Uterus (tissue), 4 donors: ENCODE results near the gene EHF. TPM values are rescaled to one million over a fixed set of nuclear protein-coding genes. Genes with fewer than 3 reads are reported as not detected.

ENCODE experiments used
- DNase-seq, 2 donors: peaks; one replicate each; pipeline ENCODE4 v3.0.0-alpha.2; 2019 to 2020
- H3K27ac ChIP-seq, 2 donors: fragments of 200-600 bp; sonication (generic); 1 replicate in 1 of 2; 2 replicates in 1 of 2; pipeline ENCODE4 v1.5.1; 2016 to 2018
- H3K27me3 ChIP-seq, 2 donors: fragments of 200-600 bp; sonication (generic); one replicate each; pipeline ENCODE4 v1.5.1; 2018 to 2019; ENCODE audit warnings: control low read depth in 1 of 2
- H3K36me3 ChIP-seq, 2 donors: fragments of 200-600 bp; sonication (generic); one replicate each; pipeline ENCODE4 v1.5.1; 2019; ENCODE audit warnings: control low read depth in 1 of 2
- H3K4me1 ChIP-seq, 2 donors: fragments of 200-600 bp; sonication (generic); one replicate each; pipeline ENCODE4 v1.5.1; 2018 to 2019; ENCODE audit warnings: control low read depth in 1 of 2
- H3K4me3 ChIP-seq, 2 donors: fragments of 200-600 bp; sonication (generic); 1 replicate in 1 of 2; 2 replicates in 1 of 2; pipeline ENCODE4 v1.5.1; 2018 to 2019; ENCODE audit warnings: mild to moderate bottlenecking in 1 of 2
- H3K9me3 ChIP-seq, 2 donors: fragments of 200-600 bp; sonication (generic); one replicate each; pipeline ENCODE4 v1.5.1; 2019; ENCODE audit warnings: control low read depth in 1 of 2
- POLR2A ChIP-seq, 2 donors: fragments of 450-650 bp; IDR thresholded peaks; one replicate each; pipeline ENCODE4 v1.6.1; 2016; ENCODE audit warnings: antibody characterized with exemption in 2 of 2, mild to moderate bottlenecking in 1 of 2, moderate library complexity in 1 of 2
- intact Hi-C: fragments of 100-400 bp; cut with DNase I; formaldehyde crosslinking; loops from one replicate; pipeline ENCODE4 v1.15.1; 2023; ENCODE audit warnings: low total_unique reads
- total RNA-seq, 4 donors: library from RNA; depleted of rRNA in 3 of 4; stranded (reverse); fragments of >200 nt in 3 of 4; gene quantifications; one replicate each; pipeline versions ENCODE4 v1.1.0 to v1.2.4, GENCODE V29; 2014 to 2023
- TF ChIP-seq, protein P1 (sequence below), 4 experiments: fragments of 200-600 bp in 2 of 4; fragments of 450-650 bp in 2 of 4; sonication (generic) in 2 of 4; IDR thresholded peaks; one replicate each; pipeline ENCODE4 v1.5.1; 2016 to 2019; ENCODE audit warnings: antibody characterized with exemption in 4 of 4, mild to moderate bottlenecking in 2 of 4, moderate library complexity in 1 of 4
- donor health status: DM: yes; HTN: yes; CAD: no.

Gene EHF
- total RNA-seq, 4 donors from 2014 or later, result 0.59 to 98.7 (median 1.6) TPM

DNA sequence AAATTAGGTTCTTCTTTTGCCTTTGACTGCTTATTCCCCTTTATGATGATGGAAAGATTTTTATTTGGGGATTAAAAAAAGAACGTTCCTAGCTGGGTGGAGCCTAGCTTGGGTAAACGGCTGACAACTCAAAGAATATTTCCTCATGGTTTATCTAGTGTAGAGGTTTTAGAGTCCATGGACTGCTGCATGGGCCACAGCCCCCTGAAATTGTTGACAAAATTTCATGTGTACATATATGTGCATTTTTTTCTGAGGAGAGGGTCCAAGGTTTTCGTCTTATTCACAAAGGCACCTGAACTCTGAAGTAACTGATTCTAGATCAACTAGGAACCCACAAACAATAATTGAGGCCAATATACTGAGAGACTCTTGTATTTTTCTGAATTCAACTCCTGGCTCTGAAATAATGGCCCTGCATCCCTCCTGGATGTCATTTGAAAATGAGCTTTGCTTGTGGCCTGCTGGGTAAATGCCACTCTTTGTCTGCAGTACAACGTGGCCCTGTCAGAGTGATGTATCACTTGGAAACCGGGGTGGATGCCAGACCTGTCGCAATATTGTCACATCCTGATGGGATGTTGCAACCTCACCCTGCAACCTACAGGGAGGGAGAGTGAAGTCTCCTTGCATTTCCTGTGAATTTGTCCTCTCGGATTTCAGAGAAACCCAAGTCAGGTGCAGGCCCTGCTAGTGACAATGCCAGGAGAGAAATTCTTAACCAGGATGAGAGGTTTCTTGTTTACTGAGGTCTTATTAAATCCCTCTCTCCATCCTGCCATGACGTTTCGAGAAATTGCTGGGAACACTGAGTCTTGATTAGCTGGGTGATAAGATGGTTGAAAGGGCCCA lies 33.8 kb downstream of the EHF start:
- H3K36me3 ChIP-seq, result no peaks in the 10 kb centered on the region
- TF ChIP-seq, protein P1, sequence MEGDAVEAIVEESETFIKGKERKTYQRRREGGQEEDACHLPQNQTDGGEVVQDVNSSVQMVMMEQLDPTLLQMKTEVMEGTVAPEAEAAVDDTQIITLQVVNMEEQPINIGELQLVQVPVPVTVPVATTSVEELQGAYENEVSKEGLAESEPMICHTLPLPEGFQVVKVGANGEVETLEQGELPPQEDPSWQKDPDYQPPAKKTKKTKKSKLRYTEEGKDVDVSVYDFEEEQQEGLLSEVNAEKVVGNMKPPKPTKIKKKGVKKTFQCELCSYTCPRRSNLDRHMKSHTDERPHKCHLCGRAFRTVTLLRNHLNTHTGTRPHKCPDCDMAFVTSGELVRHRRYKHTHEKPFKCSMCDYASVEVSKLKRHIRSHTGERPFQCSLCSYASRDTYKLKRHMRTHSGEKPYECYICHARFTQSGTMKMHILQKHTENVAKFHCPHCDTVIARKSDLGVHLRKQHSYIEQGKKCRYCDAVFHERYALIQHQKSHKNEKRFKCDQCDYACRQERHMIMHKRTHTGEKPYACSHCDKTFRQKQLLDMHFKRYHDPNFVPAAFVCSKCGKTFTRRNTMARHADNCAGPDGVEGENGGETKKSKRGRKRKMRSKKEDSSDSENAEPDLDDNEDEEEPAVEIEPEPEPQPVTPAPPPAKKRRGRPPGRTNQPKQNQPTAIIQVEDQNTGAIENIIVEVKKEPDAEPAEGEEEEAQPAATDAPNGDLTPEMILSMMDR (IDR thresholded peaks at IDR 0.05), result no peak
- no peak for TF ChIP-seq POLR2A (IDR thresholded peaks at IDR 0.05)
- H3K4me3 ChIP-seq, result no peak overlapping the region
- no peaks in the 10 kb centered on the region for H3K4me1 ChIP-seq
- H3K9me3 ChIP-seq, result no peaks in the 10 kb centered on the region
- H3K27me3 ChIP-seq, result no peaks in the 10 kb centered on the region
- DNase-seq, result no peak
- intact Hi-C loops, result no loop called here
- no peak overlapping the region for H3K27ac ChIP-seq

DNA sequence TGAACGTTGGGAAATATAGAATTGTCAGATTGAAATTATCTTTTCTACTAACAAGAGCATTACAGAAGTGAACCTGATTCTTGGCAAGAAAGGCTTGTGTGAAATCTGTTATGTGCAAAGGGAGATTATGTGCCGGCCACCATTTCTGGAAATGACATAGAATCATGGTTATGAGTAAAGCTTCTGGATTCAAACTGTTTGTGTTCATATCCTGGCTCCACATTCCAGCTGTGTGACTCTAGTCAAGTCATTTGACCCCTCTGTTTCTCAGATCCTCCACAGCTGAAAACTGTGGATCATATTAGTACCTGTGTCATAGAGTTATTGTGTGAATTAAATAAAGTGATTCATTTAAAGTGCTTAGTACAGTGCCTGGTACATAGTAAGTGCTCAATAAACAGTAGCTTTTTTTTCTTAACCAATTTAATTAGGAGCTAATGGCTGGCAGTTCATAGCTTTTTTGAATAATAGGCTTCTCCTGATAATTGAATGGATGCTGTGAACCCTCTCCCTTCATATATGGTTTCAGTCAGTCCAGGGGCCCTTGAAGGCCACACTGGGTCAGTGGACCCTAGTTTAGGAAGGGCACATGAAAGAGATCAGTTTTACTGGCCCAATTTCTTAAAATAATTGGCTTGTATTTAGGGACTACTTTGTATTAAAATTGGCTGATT lies 34.6 kb downstream of the EHF start:
- no peaks in the 10 kb centered on the region for H3K36me3 ChIP-seq
- H3K9me3 ChIP-seq, result no peaks in the 10 kb centered on the region
- no peak overlapping the region for H3K4me3 ChIP-seq
- H3K4me1 ChIP-seq, result no peaks in the 10 kb centered on the region
- intact Hi-C loops, result no loop called here
- no peak overlapping the region for H3K27ac ChIP-seq
- DNase-seq, result no peak
- TF ChIP-seq, protein P1 (IDR thresholded peaks at IDR 0.05), result no peak
- TF ChIP-seq POLR2A (IDR thresholded peaks at IDR 0.05), result no peak
- no peaks in the 10 kb centered on the region for H3K27me3 ChIP-seq

DNA sequence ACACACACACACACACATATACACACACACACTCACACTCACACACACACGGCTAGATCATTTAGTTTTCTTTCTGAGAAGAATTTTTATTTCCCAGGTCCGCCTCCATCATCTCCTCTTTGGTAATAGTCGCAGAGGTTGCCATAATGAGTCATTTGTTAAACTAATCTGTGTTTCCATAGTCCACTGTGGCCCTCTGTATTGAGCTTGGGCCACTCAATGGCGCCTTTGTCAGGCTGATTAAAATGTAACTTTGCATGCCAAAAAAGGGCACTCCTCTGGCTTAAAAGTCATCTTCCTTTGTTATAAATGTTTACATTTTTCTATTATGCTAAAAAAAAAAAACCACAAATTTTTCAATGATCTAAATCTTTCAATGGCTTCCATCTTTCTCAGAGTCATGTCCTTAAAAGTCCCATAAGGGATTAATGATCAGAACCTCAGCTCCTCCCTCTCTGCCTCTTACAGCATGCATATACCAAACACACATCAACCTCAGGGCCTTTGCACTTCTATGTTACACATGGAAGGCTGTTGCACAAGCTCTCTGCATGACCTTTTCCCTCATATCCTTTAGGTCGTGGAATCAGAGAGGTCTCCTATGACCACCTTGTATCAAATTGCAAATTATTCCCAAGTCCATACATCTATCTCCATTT lies 35.3 kb downstream of the EHF start:
- Histone ChIP-seq H3K27me3 (no peaks in the 10 kb centered on the region), H3K9me3 (no peaks in the 10 kb centered on the region), H3K27ac (no peak overlapping the region), H3K4me1 (no peaks in the 10 kb centered on the region), H3K36me3 (no peaks in the 10 kb centered on the region), H3K4me3 (no peak overlapping the region)
- TF ChIP-seq POLR2A (IDR thresholded peaks at IDR 0.05), result no peak
- TF ChIP-seq, protein P1 (IDR thresholded peaks at IDR 0.05), result no peak
- intact Hi-C loops, result no loop called here
- DNase-seq, result no peak

DNA sequence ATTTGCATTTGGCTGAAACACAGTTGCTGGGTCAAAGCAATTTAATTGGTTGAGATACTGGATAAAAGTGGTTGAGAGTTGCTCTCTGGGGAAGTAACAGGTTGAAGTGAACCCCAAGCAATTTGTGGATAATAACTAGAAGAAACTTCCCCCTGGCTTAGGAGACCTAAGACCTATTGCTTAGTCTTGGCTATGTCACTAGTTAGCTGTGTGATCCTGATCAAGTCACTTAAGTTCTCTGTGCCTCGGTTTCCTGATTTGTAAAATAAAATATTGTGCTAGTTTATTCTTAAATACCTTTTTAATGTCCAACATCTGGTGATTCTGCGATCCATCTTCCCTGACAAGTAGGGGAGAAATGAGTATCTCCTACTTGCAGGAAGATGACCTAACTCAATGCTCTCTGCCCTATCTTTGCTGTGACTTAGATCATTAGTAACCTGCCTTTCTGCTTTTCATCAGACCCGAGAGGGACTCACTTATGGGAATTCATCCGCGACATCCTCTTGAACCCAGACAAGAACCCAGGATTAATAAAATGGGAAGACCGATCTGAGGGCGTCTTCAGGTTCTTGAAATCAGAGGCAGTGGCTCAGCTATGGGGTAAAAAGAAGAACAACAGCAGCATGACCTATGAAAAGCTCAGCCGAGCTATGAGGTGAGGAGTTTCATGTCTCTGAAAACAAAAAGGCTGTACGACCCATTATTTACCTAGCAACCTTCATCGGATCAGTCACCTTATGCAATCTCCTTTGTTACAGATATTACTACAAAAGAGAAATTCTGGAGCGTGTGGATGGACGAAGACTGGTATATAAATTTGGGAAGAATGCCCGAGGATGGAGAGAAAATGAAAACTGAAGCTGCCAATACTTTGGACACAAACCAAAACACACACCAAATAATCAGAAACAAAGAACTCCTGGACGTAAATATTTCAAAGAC lies 37.5 kb downstream of the EHF start:
- intact Hi-C loops, result no loop called here
- Histone ChIP-seq H3K9me3 (no peaks in the 10 kb centered on the region), H3K27me3 (no peaks in the 10 kb centered on the region), H3K4me1 (no peaks in the 10 kb centered on the region), H3K27ac (no peak overlapping the region), H3K4me3 (no peak overlapping the region), H3K36me3 (no peaks in the 10 kb centered on the region)
- no peak for DNase-seq
- TF ChIP-seq, protein P1 (IDR thresholded peaks at IDR 0.05), result no peak
- no peak for TF ChIP-seq POLR2A (IDR thresholded peaks at IDR 0.05)
